GM06990 (cell line): ENCODE data around the gene LDHAL6B.

Experiments
- DNase-seq: peaks from one replicate; pipeline ENCODE4 v3.0.0-alpha.2; 2011; ENCODE audit not compliant: insufficient read length; ENCODE audit errors: extremely low read depth
- H3K27me3 ChIP-seq: replicated peaks from 2 replicates; pipeline ENCODE4 v1.6.0; 2011; ENCODE audit warnings: low read length; ENCODE audit not compliant: control insufficient read depth, insufficient read depth
- H3K36me3 ChIP-seq: 2 replicates; pipeline ENCODE4 v1.5.1; 2011; ENCODE audit warnings: low read length; ENCODE audit not compliant: control insufficient read depth, insufficient read depth
- H3K4me3 ChIP-seq: replicated peaks from 2 replicates; pipeline ENCODE4 v1.5.1; 2011; ENCODE audit warnings: low read depth, mild to moderate bottlenecking, control low read depth, low read length
- CTCF ChIP-seq: IDR thresholded peaks from 2 replicates; pipeline ENCODE4 v1.5.1; 2011; ENCODE audit warnings: low read length, control low read depth, mild to moderate bottlenecking, inconsistent platforms; ENCODE audit not compliant: insufficient read depth, poor library complexity, severe bottlenecking

The LDHAL6B gene

GRCh38 chr15:59251001-59251845 is 44.6 kb downstream of the LDHAL6B start:
- H3K27me3 ChIP-seq = no peaks in the 10 kb centered on the region
- peak; percentile 67 for DNase-seq
- peaks cover 5% of the 10 kb centered on the region for H3K36me3 ChIP-seq
- H3K4me3 ChIP-seq = peak overlapping the region; percentile 26
- TF ChIP-seq CTCF = no peak

- no peaks in the 10 kb centered on the region for H3K27me3 ChIP-seq
- H3K36me3 ChIP-seq = peaks cover 5% of the 10 kb centered on the region
- no peak for TF ChIP-seq CTCF
- no peak for DNase-seq
- H3K4me3 ChIP-seq = no peak overlapping the region
Observed at GRCh38 chr15:59252137-59252536, 45.5 kb downstream of the LDHAL6B start.

GRCh38 chr15:59255680-59256336 is 49.2 kb downstream of the LDHAL6B start:
- Histone ChIP-seq H3K36me3 (no peaks in the 10 kb centered on the region; the same call in 1 of the 2 replicates), H3K4me3 (no peak overlapping the region), H3K27me3 (no peaks in the 10 kb centered on the region)
- DNase-seq = no peak
- TF ChIP-seq CTCF = no peak

- Histone ChIP-seq H3K4me3 (no peak overlapping the region), H3K36me3 (no peaks in the 10 kb centered on the region; the same call in 1 of the 2 replicates), H3K27me3 (no peaks in the 10 kb centered on the region)
- no peak for TF ChIP-seq CTCF
- no peak for DNase-seq
Observed at GRCh38 chr15:59256482-59256881, 49.8 kb downstream of the LDHAL6B start.

- H3K4me3 ChIP-seq = no peak overlapping the region
- no peak for TF ChIP-seq CTCF
- no peaks in the 10 kb centered on the region for H3K27me3 ChIP-seq
- peaks cover under 1% of the 10 kb centered on the region; the same call in 1 of the 2 replicates for H3K36me3 ChIP-seq
- DNase-seq = no peak
Observed at GRCh38 chr15:59257140-59257539, 50.5 kb downstream of the LDHAL6B start.
